ENCODE data around the gene CACNA2D3.

The CACNA2D3 gene

GRCh38 chr3:54294214-54294613 is 171.9 kb downstream of the CACNA2D3 start:
- no CpG with 5 or more reads among the region's 4 CpGs for WGBS (ENCODE audit: extremely low coverage, insufficient coverage, low lambda C conversion rate)
- Histone ChIP-seq H3K4me3 (ENCODE audit: low read length) (no peak overlapping the region), H3K79me1 (ENCODE audit: low read length) (no peaks in the 10 kb centered on the region)

GRCh38 chr3:54296531-54296930 is 174.2 kb downstream of the CACNA2D3 start:
- Histone ChIP-seq H3K4me2 (ENCODE audit: low read length) (no peak overlapping the region), H3K79me1 (ENCODE audit: low read length) (no peaks in the 10 kb centered on the region), H3K4me1 (ENCODE audit: control insufficient read depth, low read depth, low read length) (no peaks in the 10 kb centered on the region), H3K4ac (ENCODE audit: low read depth, low read length) (no peak overlapping the region), H3K79me2 (ENCODE audit: control insufficient read depth, insufficient read depth, low read length) (no peaks in the 10 kb centered on the region), H3K9ac (ENCODE audit: low read length) (no peak overlapping the region), H4K8ac (ENCODE audit: low read depth, low read length) (no peak overlapping the region), H3K27me3 (ENCODE audit: insufficient read depth, low read length, poor library complexity) (no peaks in the 10 kb centered on the region), H2BK15ac (replicated peaks; ENCODE audit: low read depth) (no peak overlapping the region), H4K5ac (ENCODE audit: low read length) (no peak overlapping the region), H2AK5ac (ENCODE audit: low read length) (no peak overlapping the region), H3K56ac (ENCODE audit: low read length) (no peak overlapping the region), H2BK5ac (ENCODE audit: low read length) (no peak overlapping the region), H3K4me3 (ENCODE audit: low read length) (no peak overlapping the region), H2BK120ac (ENCODE audit: low read depth, low read length) (no peak overlapping the region), H3K27ac (ENCODE audit: low read depth, low read length) (no peak overlapping the region), H3K18ac (ENCODE audit: low read length) (no peak overlapping the region), H3K36me3 (ENCODE audit: control insufficient read depth, insufficient read depth, low read length) (no peaks in the 10 kb centered on the region), H3K23ac (ENCODE audit: low read length) (no peak overlapping the region)
- no CpG with 5 or more reads among the region's 8 CpGs for WGBS (ENCODE audit: extremely low coverage, insufficient coverage, low lambda C conversion rate)
- no peak for DNase-seq

More at GRCh38 chr3:54294214-54294613, 171.9 kb downstream of the CACNA2D3 start:
- Histone ChIP-seq H3K4ac (ENCODE audit: low read depth, low read length) (no peak overlapping the region), H3K18ac (ENCODE audit: low read length) (no peak overlapping the region), H4K8ac (ENCODE audit: low read depth, low read length) (no peak overlapping the region), H3K23ac (ENCODE audit: low read length) (no peak overlapping the region), H4K5ac (ENCODE audit: low read length) (no peak overlapping the region), H2BK15ac (replicated peaks; ENCODE audit: low read depth) (no peak overlapping the region), H3K27ac (ENCODE audit: low read depth, low read length) (no peak overlapping the region), H3K56ac (ENCODE audit: low read length) (no peak overlapping the region), H3K4me2 (ENCODE audit: low read length) (no peak overlapping the region), H2BK120ac (ENCODE audit: low read depth, low read length) (no peak overlapping the region), H3K4me1 (ENCODE audit: control insufficient read depth, low read depth, low read length) (no peaks in the 10 kb centered on the region), H2AK5ac (ENCODE audit: low read length) (no peak overlapping the region), H3K27me3 (ENCODE audit: insufficient read depth, low read length, poor library complexity) (no peaks in the 10 kb centered on the region), H3K79me2 (ENCODE audit: control insufficient read depth, insufficient read depth, low read length) (no peaks in the 10 kb centered on the region), H3K36me3 (ENCODE audit: control insufficient read depth, insufficient read depth, low read length) (no peaks in the 10 kb centered on the region), H3K9ac (ENCODE audit: low read length) (no peak overlapping the region), H2BK5ac (ENCODE audit: low read length) (no peak overlapping the region)
- DNase-seq, result peak; percentile 41

GRCh38 chr3:54299169-54299935 is 177.0 kb downstream of the CACNA2D3 start:
- no peak overlapping the region for H2BK5ac ChIP-seq (ENCODE audit: low read length)
- no peak overlapping the region for H2BK15ac ChIP-seq (replicated peaks; ENCODE audit: low read depth)
- H3K4me2 ChIP-seq (ENCODE audit: low read length), result no peak overlapping the region
- no peak overlapping the region for H2BK120ac ChIP-seq (ENCODE audit: low read depth, low read length)
- no peaks in the 10 kb centered on the region for H3K79me1 ChIP-seq (ENCODE audit: low read length)
- H3K56ac ChIP-seq (ENCODE audit: low read length), result no peak overlapping the region
- no peaks in the 10 kb centered on the region for H3K4me1 ChIP-seq (ENCODE audit: control insufficient read depth, low read depth, low read length)
- WGBS (ENCODE audit: extremely low coverage, insufficient coverage, low lambda C conversion rate), result 100% methylated on average over 1 of the region's 13 CpGs
- H3K27ac ChIP-seq (ENCODE audit: low read depth, low read length), result no peak overlapping the region
- H3K27me3 ChIP-seq (ENCODE audit: insufficient read depth, low read length, poor library complexity), result no peaks in the 10 kb centered on the region
- no peak overlapping the region for H3K4ac ChIP-seq (ENCODE audit: low read depth, low read length)
- no peak overlapping the region for H4K5ac ChIP-seq (ENCODE audit: low read length)
- H3K23ac ChIP-seq (ENCODE audit: low read length), result no peak overlapping the region
- no peak overlapping the region for H2AK5ac ChIP-seq (ENCODE audit: low read length)
- H3K4me3 ChIP-seq (ENCODE audit: low read length), result no peak overlapping the region
- no peak overlapping the region for H4K8ac ChIP-seq (ENCODE audit: low read depth, low read length)
- H3K79me2 ChIP-seq (ENCODE audit: control insufficient read depth, insufficient read depth, low read length), result no peaks in the 10 kb centered on the region
- H3K9ac ChIP-seq (ENCODE audit: low read length), result no peak overlapping the region
- no peaks in the 10 kb centered on the region for H3K36me3 ChIP-seq (ENCODE audit: control insufficient read depth, insufficient read depth, low read length)
- DNase-seq, result no peak
- no peak overlapping the region for H3K18ac ChIP-seq (ENCODE audit: low read length)

GRCh38 chr3:54303517-54304375 is 181.4 kb downstream of the CACNA2D3 start:
- no peak overlapping the region for H3K9ac ChIP-seq (ENCODE audit: low read length)
- DNase-seq, result peak; percentile 3
- no peak overlapping the region for H2AK5ac ChIP-seq (ENCODE audit: low read length)
- no peaks in the 10 kb centered on the region for H3K36me3 ChIP-seq (ENCODE audit: control insufficient read depth, insufficient read depth, low read length)
- H3K23ac ChIP-seq (ENCODE audit: low read length), result no peak overlapping the region
- no peaks in the 10 kb centered on the region for H3K4me1 ChIP-seq (ENCODE audit: control insufficient read depth, low read depth, low read length)
- H3K27ac ChIP-seq (ENCODE audit: low read depth, low read length), result no peak overlapping the region
- H3K18ac ChIP-seq (ENCODE audit: low read length), result no peak overlapping the region
- H3K4ac ChIP-seq (ENCODE audit: low read depth, low read length), result no peak overlapping the region
- H3K4me2 ChIP-seq (ENCODE audit: low read length), result no peak overlapping the region
- H3K27me3 ChIP-seq (ENCODE audit: insufficient read depth, low read length, poor library complexity), result no peaks in the 10 kb centered on the region
- no peaks in the 10 kb centered on the region for H3K79me1 ChIP-seq (ENCODE audit: low read length)
- H2BK5ac ChIP-seq (ENCODE audit: low read length), result no peak overlapping the region
- H4K8ac ChIP-seq (ENCODE audit: low read depth, low read length), result no peak overlapping the region
- no peak overlapping the region for H3K56ac ChIP-seq (ENCODE audit: low read length)
- H4K5ac ChIP-seq (ENCODE audit: low read length), result no peak overlapping the region
- WGBS (ENCODE audit: extremely low coverage, insufficient coverage, low lambda C conversion rate), result no CpG with 5 or more reads among the region's 7 CpGs
- H3K4me3 ChIP-seq (ENCODE audit: low read length), result no peak overlapping the region
- no peak overlapping the region for H2BK15ac ChIP-seq (replicated peaks; ENCODE audit: low read depth)
- H3K79me2 ChIP-seq (ENCODE audit: control insufficient read depth, insufficient read depth, low read length), result no peaks in the 10 kb centered on the region
- no peak overlapping the region for H2BK120ac ChIP-seq (ENCODE audit: low read depth, low read length)

GRCh38 chr3:54304877-54305276 is 182.5 kb downstream of the CACNA2D3 start:
- no peaks in the 10 kb centered on the region for H3K79me1 ChIP-seq (ENCODE audit: low read length)
- no peak overlapping the region for H3K18ac ChIP-seq (ENCODE audit: low read length)
- H4K8ac ChIP-seq (ENCODE audit: low read depth, low read length), result no peak overlapping the region
- no peak overlapping the region for H3K23ac ChIP-seq (ENCODE audit: low read length)
- no peaks in the 10 kb centered on the region for H3K27me3 ChIP-seq (ENCODE audit: insufficient read depth, low read length, poor library complexity)
- no peak overlapping the region for H2BK120ac ChIP-seq (ENCODE audit: low read depth, low read length)
- no peak for DNase-seq
- no peak overlapping the region for H2BK5ac ChIP-seq (ENCODE audit: low read length)
- no peak overlapping the region for H4K5ac ChIP-seq (ENCODE audit: low read length)
- no peak overlapping the region for H3K9ac ChIP-seq (ENCODE audit: low read length)
- no peaks in the 10 kb centered on the region for H3K79me2 ChIP-seq (ENCODE audit: control insufficient read depth, insufficient read depth, low read length)
- H3K4ac ChIP-seq (ENCODE audit: low read depth, low read length), result no peak overlapping the region
- H2AK5ac ChIP-seq (ENCODE audit: low read length), result no peak overlapping the region
- H2BK15ac ChIP-seq (replicated peaks; ENCODE audit: low read depth), result no peak overlapping the region
- no peak overlapping the region for H3K27ac ChIP-seq (ENCODE audit: low read depth, low read length)
- no peaks in the 10 kb centered on the region for H3K36me3 ChIP-seq (ENCODE audit: control insufficient read depth, insufficient read depth, low read length)
- no peaks in the 10 kb centered on the region for H3K4me1 ChIP-seq (ENCODE audit: control insufficient read depth, low read depth, low read length)
- no peak overlapping the region for H3K4me2 ChIP-seq (ENCODE audit: low read length)
- H3K4me3 ChIP-seq (ENCODE audit: low read length), result no peak overlapping the region
- WGBS (ENCODE audit: extremely low coverage, insufficient coverage, low lambda C conversion rate), result no CpG with 5 or more reads among the region's 3 CpGs
- no peak overlapping the region for H3K56ac ChIP-seq (ENCODE audit: low read length)
